Right lobe of liver (tissue), 6 donors: ENCODE measurements around the gene CHAD. TPM values are rescaled to one million over a fixed set of nuclear protein-coding genes. Genes with fewer than 3 reads are reported as not detected.
A peak's percentile ranks its signal among the peaks of the same experiment; 100 is the strongest.

ENCODE experiments used
- ATAC-seq, 4 donors: fragments of 200-7000 bp; cut with Tn5 transposase; one replicate each; pipeline ENCODE4 v1.9.1; 2020; ENCODE audit warnings: mild to moderate bottlenecking in 4 of 4, moderate library complexity in 4 of 4
- DNase-seq, 3 donors: peaks; one replicate each; pipeline ENCODE4 v3.0.0-alpha.2; 2020
- H3K27ac ChIP-seq, 3 donors: fragments of 200-600 bp; one replicate each; pipeline ENCODE4 v1.8.0; 2022
- H3K27me3 ChIP-seq, 2 donors: fragments of 200-600 bp; one replicate each; pipeline ENCODE4 v1.8.0; 2022
- H3K36me3 ChIP-seq, 4 donors: fragments of 200-600 bp; sonication (generic) in 1 of 4; one replicate each; pipeline versions ENCODE4 v1.5.1 to v1.8.0; 2017 to 2022; ENCODE audit warnings: control low read depth in 1 of 4
- H3K4me1 ChIP-seq, 4 donors: fragments of 200-600 bp; sonication (generic) in 1 of 4; one replicate each; pipeline versions ENCODE4 v1.5.1 to v1.8.0; 2017 to 2022; ENCODE audit warnings: control low read depth in 1 of 4
- H3K4me3 ChIP-seq, 3 donors: fragments of 200-600 bp; one replicate each; pipeline ENCODE4 v1.8.0; 2022
- H3K9me3 ChIP-seq, 4 donors: fragments of 200-600 bp; sonication (generic) in 1 of 4; one replicate each; pipeline versions ENCODE4 v1.5.1 to v1.8.0; 2017 to 2022; ENCODE audit warnings: control low read depth in 1 of 4
- POLR2A ChIP-seq: fragments of 450-650 bp; IDR thresholded peaks from one replicate; pipeline ENCODE4 v1.6.1; 2017; ENCODE audit warnings: antibody characterized with exemption, mild to moderate bottlenecking
- WGBS: methylation state at CpG from one replicate; pipeline ENCODE4 v1.1.6; 2018; ENCODE audit warnings: low coverage, low lambda C conversion rate; ENCODE audit not compliant: insufficient coverage; ENCODE audit errors: missing lambda C conversion rate; 5-methylcytosine and 5-hydroxymethylcytosine counted together
- intact Hi-C, 2 donors: fragments of 100-400 bp; cut with DNase I; formaldehyde crosslinking; loops; one replicate each; pipeline versions ENCODE4 v1.11.2 to v1.14.1; 2022
- total RNA-seq, 6 experiments: library from RNA; depleted of rRNA in 2 of 6; stranded (reverse); fragments of >200 nt in 2 of 6; fragmentation: NEBNext Ultra II Directional in 3 of 6; extraction: Animal tissue kit (Norgen Biotek cat#: 25700) in 3 of 6; gene quantifications; one replicate each; pipeline versions ENCODE4 v1.1.0 to v1.2.4, GENCODE V29; 2016 to 2023
- TF ChIP-seq, protein P1 (sequence below), 4 donors: fragments of 200-600 bp in 3 of 4; fragments of 450-650 bp in 1 of 4; IDR thresholded peaks; one replicate each; pipeline versions ENCODE4 v1.5.1 to v1.8.0; 2016 to 2022; ENCODE audit warnings: antibody characterized with exemption in 4 of 4, mild to moderate bottlenecking in 2 of 4
- donor health status: DM: no; HTN: yes; CAD: no.
- donor health status: DM: no; HTN: no; CAD: no.
- donor health status: DM: no; HTN: no; CAD: no.
- donor health status: DM: no; HTN: yes; CAD: no.
- donor health status: DM: no; HTN: yes; CAD: no.

Gene CHAD
- total RNA-seq, 6 experiments from 2014 or later, result 1.0 to 11.3 (median 3.8) TPM

DNA sequence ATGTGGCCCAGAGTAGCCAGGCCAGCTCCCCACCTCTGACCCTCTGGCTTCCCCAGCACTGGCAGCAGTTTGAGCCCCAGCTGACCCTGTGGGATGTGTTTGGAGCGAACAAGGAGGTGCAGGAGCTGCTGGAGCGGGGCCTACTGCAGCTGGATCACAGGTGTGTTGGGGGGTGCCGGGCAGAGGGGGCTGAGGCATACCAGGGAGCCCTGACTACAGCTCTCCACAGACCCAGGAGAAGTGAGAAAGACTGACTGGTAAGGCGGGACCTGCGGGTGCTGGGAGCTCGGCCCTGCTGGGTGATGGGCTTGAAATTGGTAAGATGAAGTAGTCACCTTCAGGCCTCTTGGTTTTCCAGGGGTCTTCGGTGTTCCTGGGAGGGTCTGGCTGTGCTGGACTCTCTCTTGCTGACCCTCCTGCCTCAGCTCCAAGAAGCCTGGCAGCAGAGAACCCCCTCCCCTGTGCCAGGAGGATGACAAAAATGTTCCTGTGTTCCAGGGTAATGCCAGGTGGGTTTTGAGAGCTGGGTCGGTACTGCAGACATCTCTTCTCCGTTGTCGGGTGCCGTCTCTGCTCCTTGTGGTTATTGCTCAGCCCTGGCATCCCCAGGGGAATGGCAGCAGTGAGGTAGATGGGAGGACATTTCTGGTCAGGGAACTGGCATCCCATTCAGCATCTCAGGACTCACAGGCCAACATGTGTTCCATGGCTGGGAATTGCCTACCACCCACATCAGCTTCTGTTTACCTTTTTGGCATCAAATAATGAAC lies 15.9 kb upstream of the CHAD start:
- Histone ChIP-seq H3K36me3 (peaks cover 0 to 21% (median 8%) of the 10 kb centered on the region in 4 donors), H3K9me3 (no peaks in the 10 kb centered on the region), H3K4me1 (peaks cover 0 to 16% (median 5%) of the 10 kb centered on the region in 4 donors), H3K27ac (no peak overlapping the region), H3K27me3 (no peaks in the 10 kb centered on the region), H3K4me3 (no peak overlapping the region)
- TF ChIP-seq POLR2A, result no peak
- TF ChIP-seq, protein P1, sequence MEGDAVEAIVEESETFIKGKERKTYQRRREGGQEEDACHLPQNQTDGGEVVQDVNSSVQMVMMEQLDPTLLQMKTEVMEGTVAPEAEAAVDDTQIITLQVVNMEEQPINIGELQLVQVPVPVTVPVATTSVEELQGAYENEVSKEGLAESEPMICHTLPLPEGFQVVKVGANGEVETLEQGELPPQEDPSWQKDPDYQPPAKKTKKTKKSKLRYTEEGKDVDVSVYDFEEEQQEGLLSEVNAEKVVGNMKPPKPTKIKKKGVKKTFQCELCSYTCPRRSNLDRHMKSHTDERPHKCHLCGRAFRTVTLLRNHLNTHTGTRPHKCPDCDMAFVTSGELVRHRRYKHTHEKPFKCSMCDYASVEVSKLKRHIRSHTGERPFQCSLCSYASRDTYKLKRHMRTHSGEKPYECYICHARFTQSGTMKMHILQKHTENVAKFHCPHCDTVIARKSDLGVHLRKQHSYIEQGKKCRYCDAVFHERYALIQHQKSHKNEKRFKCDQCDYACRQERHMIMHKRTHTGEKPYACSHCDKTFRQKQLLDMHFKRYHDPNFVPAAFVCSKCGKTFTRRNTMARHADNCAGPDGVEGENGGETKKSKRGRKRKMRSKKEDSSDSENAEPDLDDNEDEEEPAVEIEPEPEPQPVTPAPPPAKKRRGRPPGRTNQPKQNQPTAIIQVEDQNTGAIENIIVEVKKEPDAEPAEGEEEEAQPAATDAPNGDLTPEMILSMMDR (IDR thresholded peaks at IDR 0.05), result no peak
- ATAC-seq (no peak), DNase-seq (peak in 1 of 3 donors; percentile 33)
- intact Hi-C loops, result loop anchor here in 1 of 2 donors (10.0 kb wide), 1 partner anchor 130 kb away; no protein-coding TSS in a partner anchor
- whole genome bisulfite sequencing, result no CpG with 5 or more reads among the region's 11 CpGs

DNA sequence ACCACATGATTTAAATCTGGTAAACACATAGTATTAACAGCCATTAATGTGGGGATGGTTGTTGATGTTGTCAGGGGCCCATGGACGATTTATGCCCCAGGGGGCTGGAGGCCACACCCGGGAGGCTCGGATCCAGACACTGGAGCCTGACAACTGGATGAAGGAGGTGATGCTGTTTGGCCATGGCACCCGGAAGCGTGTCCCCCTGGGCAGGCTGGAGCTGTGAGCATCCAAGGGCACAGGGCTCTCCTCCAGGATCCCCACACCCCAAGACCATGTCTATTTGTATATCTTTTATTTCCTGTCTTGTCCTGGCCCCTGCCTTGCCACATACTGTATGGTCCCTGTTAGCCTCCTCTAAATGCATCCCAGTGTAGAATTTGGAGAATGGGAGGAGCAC lies 14.6 kb upstream of the CHAD start:
- Histone ChIP-seq H3K4me1 (peaks cover 0 to 20% (median 5%) of the 10 kb centered on the region in 4 donors), H3K27me3 (no peaks in the 10 kb centered on the region), H3K9me3 (no peaks in the 10 kb centered on the region), H3K27ac (peak overlapping the region in 1 of 3 donors; percentile 55), H3K4me3 (no peak overlapping the region), H3K36me3 (peaks cover 0 to 21% (median 8%) of the 10 kb centered on the region in 4 donors)
- DNase-seq (peak in 1 of 3 donors; percentile 21), ATAC-seq (no peak)
- intact Hi-C loops, result loop anchor here in 1 of 2 donors (10.0 kb wide), 1 partner anchor 128 kb away; no protein-coding TSS in a partner anchor
- WGBS, result 90% methylated on average over 3 of the region's 5 CpGs
- TF ChIP-seq, protein P1 (IDR thresholded peaks at IDR 0.05), result no peak

DNA sequence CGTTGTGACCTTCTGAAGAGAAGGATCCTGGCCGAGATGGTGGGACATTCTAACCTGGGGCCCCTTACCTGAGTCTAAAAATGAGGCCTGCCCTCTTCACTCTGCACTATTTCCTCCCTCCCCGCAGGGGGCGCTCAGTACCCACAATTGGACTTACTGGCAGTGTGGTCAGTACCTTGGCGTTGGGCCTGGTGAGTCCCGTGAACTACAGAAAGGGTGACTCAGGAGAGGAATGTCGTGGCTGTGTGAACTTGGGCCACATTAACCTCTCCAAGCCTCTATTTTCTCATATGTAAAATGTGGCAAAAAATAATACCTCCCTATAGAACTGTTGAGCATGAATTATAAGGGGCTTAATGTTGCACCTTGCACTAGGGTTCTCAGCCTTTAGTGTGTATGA lies 13.8 kb upstream of the CHAD start:
- Histone ChIP-seq H3K9me3 (no peaks in the 10 kb centered on the region), H3K27ac (peak overlapping the region; percentile 51 to 70 (median 55)), H3K27me3 (no peaks in the 10 kb centered on the region), H3K4me3 (no peak overlapping the region), H3K4me1 (peaks cover 0 to 27% (median 7%) of the 10 kb centered on the region in 4 donors), H3K36me3 (peaks cover 0 to 21% (median 8%) of the 10 kb centered on the region in 4 donors)
- intact Hi-C loops, result loop anchor here in 1 of 2 donors (10.0 kb wide), 1 partner anchor 128 kb away; no protein-coding TSS in a partner anchor
- WGBS, result 0% methylated on average over 7 of the region's 7 CpGs
- TF ChIP-seq POLR2A, result no peak
- TF ChIP-seq, protein P1 (IDR thresholded peaks at IDR 0.05), result peak; percentile 83 to 95 (median 92)
- peak; percentile 94 to 96 (median 96) for DNase-seq
- peak; percentile 72 to 73 (median 72) for ATAC-seq

DNA sequence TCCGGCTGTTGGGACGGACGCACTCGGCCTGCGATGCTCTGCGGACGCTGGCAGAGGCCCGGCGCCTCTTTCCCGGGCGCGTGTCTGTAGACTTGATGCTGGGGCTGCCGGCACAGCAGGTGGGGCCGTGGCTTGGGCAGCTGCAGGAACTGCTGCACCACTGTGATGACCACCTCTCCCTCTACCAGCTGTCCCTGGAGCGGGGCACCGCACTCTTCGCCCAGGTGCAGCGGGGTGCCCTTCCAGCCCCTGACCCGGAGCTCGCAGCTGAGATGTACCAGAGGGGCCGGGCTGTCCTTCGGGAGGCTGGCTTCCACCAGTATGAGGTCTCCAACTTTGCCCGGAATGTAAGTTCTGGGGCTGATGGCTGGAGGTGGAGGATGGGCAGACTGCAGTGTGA lies 13.4 kb upstream of the CHAD start:
- no peak for ATAC-seq
- Histone ChIP-seq H3K27ac (peak overlapping the region in 1 of 3 donors; percentile 6), H3K9me3 (no peaks in the 10 kb centered on the region), H3K36me3 (peaks cover 0 to 21% (median 8%) of the 10 kb centered on the region in 4 donors), H3K27me3 (no peaks in the 10 kb centered on the region), H3K4me3 (no peak overlapping the region), H3K4me1 (peaks cover 0 to 31% (median 9%) of the 10 kb centered on the region in 4 donors)
- DNase-seq, result peak in 1 of 3 donors; percentile 58
- intact Hi-C loops, result loop anchor here in 1 of 2 donors (10.0 kb wide), 1 partner anchor 127 kb away; no protein-coding TSS in a partner anchor
- WGBS, result no CpG with 5 or more reads among the region's 23 CpGs
- TF ChIP-seq, protein P1 (IDR thresholded peaks at IDR 0.05), result no peak
- TF ChIP-seq POLR2A, result no peak
